ENCODE data around the gene NTN4. TPM values are rescaled to one million over a fixed set of nuclear protein-coding genes. Genes with fewer than 3 reads are reported as not detected.

The NTN4 gene
- total RNA-seq, 1 donor from 2014 or later = 21.2 TPM

GRCh38 chr12:95810411-95810810 lies 19.8 kb upstream of the NTN4 start:
- Mint-ChIP-seq H3K4me1 (ENCODE audit: unreplicated experiment) (no peaks in the 10 kb centered on the region), H3K36me3 (no peaks in the 10 kb centered on the region), H3K9me3 (peaks cover 5% of the 10 kb centered on the region), H3K27me3 (no peaks in the 10 kb centered on the region), H3K27ac (peak overlapping the region; percentile 64), H3K4me3 (peak overlapping the region; percentile 69)
- no peak for TF ChIP-seq CTCF (conservative IDR thresholded peaks at IDR 0.05)
- DNase-seq (ENCODE audit: extremely low spot score, unreplicated experiment) = no peak

GRCh38 chr12:95809000-95809680 lies 18.6 kb upstream of the NTN4 start:
- TF ChIP-seq CTCF (conservative IDR thresholded peaks at IDR 0.05) = no peak
- H3K36me3 Mint-ChIP-seq = no peaks in the 10 kb centered on the region
- no peak overlapping the region for H3K4me3 Mint-ChIP-seq
- H3K4me1 Mint-ChIP-seq (ENCODE audit: unreplicated experiment) = no peaks in the 10 kb centered on the region
- no peaks in the 10 kb centered on the region for H3K27me3 Mint-ChIP-seq
- H3K27ac Mint-ChIP-seq = no peak overlapping the region
- peaks cover 5% of the 10 kb centered on the region for H3K9me3 Mint-ChIP-seq
- DNase-seq (ENCODE audit: extremely low spot score, unreplicated experiment) = no peak

GRCh38 chr12:95808146-95808545 lies 17.6 kb upstream of the NTN4 start:
- Mint-ChIP-seq H3K27ac (no peak overlapping the region), H3K27me3 (no peaks in the 10 kb centered on the region), H3K4me3 (no peak overlapping the region), H3K9me3 (peaks cover 5% of the 10 kb centered on the region), H3K36me3 (no peaks in the 10 kb centered on the region), H3K4me1 (ENCODE audit: unreplicated experiment) (no peaks in the 10 kb centered on the region)
- DNase-seq (ENCODE audit: extremely low spot score, unreplicated experiment) = no peak
- TF ChIP-seq CTCF (conservative IDR thresholded peaks at IDR 0.05) = no peak

- Mint-ChIP-seq H3K4me1 (ENCODE audit: unreplicated experiment) (no peaks in the 10 kb centered on the region), H3K27ac (peak overlapping the region; percentile 86), H3K9me3 (peaks cover 5% of the 10 kb centered on the region), H3K36me3 (no peaks in the 10 kb centered on the region), H3K27me3 (no peaks in the 10 kb centered on the region), H3K4me3 (peak overlapping the region; percentile 16)
- DNase-seq (ENCODE audit: extremely low spot score, unreplicated experiment) = no peak
- no peak for TF ChIP-seq CTCF (conservative IDR thresholded peaks at IDR 0.05)
These were observed 15.5 kb upstream of the NTN4 start for GRCh38 chr12:95805864-95806671.

- DNase-seq (ENCODE audit: extremely low spot score, unreplicated experiment) = no peak
- H3K36me3 Mint-ChIP-seq = no peaks in the 10 kb centered on the region
- no peak overlapping the region for H3K4me3 Mint-ChIP-seq
- H3K27ac Mint-ChIP-seq = no peak overlapping the region
- TF ChIP-seq CTCF (conservative IDR thresholded peaks at IDR 0.05) = no peak
- H3K9me3 Mint-ChIP-seq = peaks cover 5% of the 10 kb centered on the region
- H3K27me3 Mint-ChIP-seq = no peaks in the 10 kb centered on the region
- no peaks in the 10 kb centered on the region for H3K4me1 Mint-ChIP-seq (ENCODE audit: unreplicated experiment)
These were observed 13.7 kb upstream of the NTN4 start for GRCh38 chr12:95804291-95804690.
